B cell (primary cell): ENCODE measurements around the gene RUFY4. TPM values are rescaled to one million over a fixed set of nuclear protein-coding genes. Genes with fewer than 3 reads are reported as not detected.

Experiments used
- ATAC-seq: fragments of 200-7000 bp; cut with Tn5 transposase; one replicate; pipeline ENCODE4 v1.10.0; 2021; ENCODE audit warnings: low read depth, mild to moderate bottlenecking, moderate number of reproducible peaks, moderate library complexity
- CTCF ChIA-PET: fragments of 350-600 bp; sonication (Branson Sonifier 250); formaldehyde crosslinking; loops from one replicate; lab custom pipeline; 2021; ENCODE audit warnings: antibody characterized with exemption, inconsistent platforms; lab: Charles Lee
- POLR2A ChIA-PET: fragments of 350-600 bp; sonication (Branson Sonifier 250); formaldehyde crosslinking; loops from one replicate; lab custom pipeline; 2021; ENCODE audit warnings: antibody characterized with exemption; lab: Charles Lee
- DNase-seq: peaks from one replicate; pipeline ENCODE4 v3.0.0; 2013
- H2AFZ ChIP-seq: 2 replicates; pipeline ENCODE4 v1.6.1; 2012; ENCODE audit warnings: mild to moderate bottlenecking, low read depth, low read length; ENCODE audit not compliant: insufficient read depth, poor library complexity, severe bottlenecking
- H3K27ac ChIP-seq, 2 donors: 1 replicate in 1 of 2; 2 replicates in 1 of 2; pipeline ENCODE4 v1.5.1; 2012 to 2013; ENCODE audit warnings: low read length in 2 of 2, mild to moderate bottlenecking in 2 of 2, moderate library complexity in 1 of 2
- H3K27me3 ChIP-seq, 4 experiments: fragments of 200-600 bp in 1 of 4; sonication (generic) in 1 of 4; replicated peaks in 1 of 4; 1 replicate in 2 of 4; 2 replicates in 2 of 4; pipeline versions ENCODE4 v1.6.1 to v1.7.0; 2013 to 2016; ENCODE audit warnings: low read length in 3 of 4, mild to moderate bottlenecking in 2 of 4, mixed read lengths in 1 of 4, moderate library complexity in 1 of 4; ENCODE audit not compliant: insufficient read depth in 4 of 4, control insufficient read depth in 3 of 4; ENCODE audit errors: control extremely low read depth in 1 of 4
- H3K36me3 ChIP-seq, 2 experiments: replicated peaks in 1 of 2; 1 replicate in 1 of 2; 2 replicates in 1 of 2; pipeline versions ENCODE4 v1.6.1 to v1.7.1; 2013; ENCODE audit warnings: low read length in 1 of 2; ENCODE audit not compliant: insufficient read depth in 2 of 2, control insufficient read depth in 1 of 2; ENCODE audit errors: control extremely low read depth in 1 of 2, extremely low read depth in 1 of 2
- H3K4me1 ChIP-seq, 2 donors: fragments of 200-600 bp in 1 of 2; sonication (generic) in 1 of 2; 1 replicate in 1 of 2; 2 replicates in 1 of 2; pipeline versions ENCODE4 v1.5.1 to v1.6.1; 2013 to 2017; ENCODE audit warnings: low read length in 2 of 2; ENCODE audit not compliant: control insufficient read depth in 2 of 2, insufficient read depth in 2 of 2
- H3K4me2 ChIP-seq: replicated peaks from 2 replicates; pipeline ENCODE3; 2012; ENCODE audit warnings: mild to moderate bottlenecking, low read depth, low read length; ENCODE audit not compliant: poor library complexity, severe bottlenecking
- H3K4me3 ChIP-seq, 5 experiments: fragments of 200-600 bp in 1 of 5; sonication (generic) in 1 of 5; 1 replicate in 3 of 5; 2 replicates in 2 of 5; pipeline versions ENCODE4 v1.5.1 to v1.7.0; 2011 to 2016; ENCODE audit warnings: low read length in 4 of 5, mild to moderate bottlenecking in 4 of 5, low read depth in 2 of 5, control low read depth in 1 of 5, moderate library complexity in 1 of 5; ENCODE audit not compliant: insufficient read depth in 1 of 5; ENCODE audit errors: control extremely low read depth in 1 of 5, extremely low read depth in 1 of 5
- H3K79me2 ChIP-seq: fragments of 200-600 bp; sonication (generic); one replicate; pipeline ENCODE4 v1.6.0; 2016; ENCODE audit warnings: low read length; ENCODE audit not compliant: control insufficient read depth, insufficient read depth
- H3K9ac ChIP-seq: fragments of 200-600 bp; sonication (generic); 2 replicates; pipeline ENCODE4 v1.6.1; 2017; ENCODE audit warnings: mild to moderate bottlenecking, low read length, moderate library complexity
- H3K9me3 ChIP-seq, 3 donors: one replicate each; pipeline versions ENCODE4 v1.6.1 to v1.7.1; 2013; ENCODE audit warnings: low read length in 2 of 3; ENCODE audit not compliant: control insufficient read depth in 2 of 3, insufficient read depth in 1 of 3; ENCODE audit errors: control extremely low read depth in 1 of 3
- H4K20me1 ChIP-seq: 2 replicates; pipeline ENCODE4 v1.6.0; 2012; ENCODE audit warnings: mild to moderate bottlenecking, low read length; ENCODE audit not compliant: insufficient read depth, control insufficient read depth, poor library complexity, severe bottlenecking
- H3K27ac Mint-ChIP-seq: one replicate; pipeline ENCODE4 v1.8.0; 2021; ENCODE audit warnings: mixed read lengths
- H3K27me3 Mint-ChIP-seq: one replicate; pipeline ENCODE4 v1.8.0; 2021; ENCODE audit warnings: mixed read lengths
- H3K4me1 Mint-ChIP-seq: one replicate; pipeline ENCODE4 v1.8.0; 2021; ENCODE audit warnings: mixed read lengths
- H3K4me3 Mint-ChIP-seq: one replicate; pipeline ENCODE4 v1.8.0; 2021; ENCODE audit warnings: mixed read lengths
- H3K9me3 Mint-ChIP-seq: one replicate; pipeline ENCODE4 v1.8.0; 2022; ENCODE audit warnings: mixed read lengths; ENCODE audit not compliant: insufficient read depth
- EZH2 ChIP-seq: IDR thresholded peaks from 2 replicates; pipeline ENCODE4 v1.6.1; 2012; ENCODE audit warnings: borderline replicate concordance, low read depth, mild to moderate bottlenecking, moderate library complexity, low read length; ENCODE audit not compliant: insufficient read depth, poor library complexity, severe bottlenecking
- WGBS: methylation state at CpG from one replicate; pipeline ENCODE4 v1.1.5; 2013; ENCODE audit warnings: missing lambda C conversion rate; ENCODE audit not compliant: insufficient coverage; 5-methylcytosine and 5-hydroxymethylcytosine counted together
- intact Hi-C: fragments of 100-400 bp; cut with micrococcal nuclease; formaldehyde crosslinking; loops from one replicate; pipeline ENCODE4 v1.10.0; 2022
- polyA plus RNA-seq: library from polyadenylated mRNA; depleted of rRNA; stranded (reverse); fragments of >200 nt; gene quantifications from 2 replicates; pipeline ENCODE4 v1.2.3, GENCODE V29; 2012
- total RNA-seq, 2 donors: library from RNA; stranded (reverse); fragments of 120-200 nt in 1 of 2; gene quantifications; 1 replicate in 1 of 2; 2 replicates in 1 of 2; pipeline versions ENCODE4 v1.2.3 to v1.2.4, GENCODE V29; 2013 to 2022
- TF ChIP-seq, protein P1 (sequence below): fragments of 200-600 bp; IDR thresholded peaks from one replicate; pipeline ENCODE4 v1.8.0; 2022; ENCODE audit warnings: antibody characterized with exemption, mild to moderate bottlenecking

RUFY4 gene
- total and polyA plus RNA-seq, 2 donors (not counting 1 experiment from before 2014, with no cell fraction given): 0.34 TPM; not detected in 1

DNA sequence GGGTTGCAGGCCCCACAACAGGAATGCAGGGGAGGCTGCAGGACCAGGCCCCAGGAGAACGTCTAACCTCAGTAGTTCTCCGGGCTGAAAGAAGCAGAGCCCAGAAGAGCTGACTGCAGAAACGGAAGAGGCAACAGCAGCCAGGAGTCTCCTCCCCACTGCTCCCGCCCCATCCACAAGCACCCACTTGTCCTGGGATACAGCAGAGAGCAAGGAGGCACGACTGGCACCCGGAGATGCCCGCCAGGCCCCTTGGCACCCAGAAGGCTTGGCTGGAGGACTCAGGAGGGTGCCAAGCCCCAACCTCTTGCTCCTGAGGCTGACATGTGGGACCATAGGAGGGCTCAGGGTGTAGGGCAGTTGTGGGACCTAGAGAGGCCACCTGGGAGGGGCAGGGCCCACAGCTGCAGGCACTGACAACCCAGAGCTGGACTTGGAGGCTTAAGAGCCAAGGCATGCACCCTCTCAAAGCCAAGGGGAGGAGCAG is 37.2 kb upstream of the RUFY4 start:
- CTCF ChIA-PET: interaction anchor here (1.5 kb wide), 1 partner anchor 243 kb away, joined by 4 read pairs; no protein-coding TSS in a partner anchor
- intact Hi-C loops: no loop called here

More for the DNA sequence above, 37.2 kb upstream of the RUFY4 start:
- ATAC-seq: no peak
- Histone ChIP-seq H3K36me3 (no peaks in the 10 kb centered on the region), H3K27me3 (peaks cover 0 to 7% (median 2%) of the 10 kb centered on the region in 4 experiments), H3K27ac (no peak overlapping the region), H3K79me2 (no peaks in the 10 kb centered on the region), H2AFZ (no peak overlapping the region), H3K4me2 (no peak overlapping the region), H3K9ac (no peak overlapping the region), H3K4me3 (no peak overlapping the region), H4K20me1 (no peaks in the 10 kb centered on the region), H3K4me1 (peaks cover 6 to 16% of the 10 kb centered on the region in 2 donors), H3K9me3 (no peaks in the 10 kb centered on the region)
- Mint-ChIP-seq H3K27ac (no peak overlapping the region), H3K4me1 (peaks cover 9% of the 10 kb centered on the region), H3K27me3 (peaks cover 3% of the 10 kb centered on the region), H3K9me3 (no peaks in the 10 kb centered on the region), H3K4me3 (no peak overlapping the region)
- WGBS: 94% methylated on average over 7 of the region's 7 CpGs
- POLR2A ChIA-PET: no interaction called here
- TF ChIP-seq, protein P1, sequence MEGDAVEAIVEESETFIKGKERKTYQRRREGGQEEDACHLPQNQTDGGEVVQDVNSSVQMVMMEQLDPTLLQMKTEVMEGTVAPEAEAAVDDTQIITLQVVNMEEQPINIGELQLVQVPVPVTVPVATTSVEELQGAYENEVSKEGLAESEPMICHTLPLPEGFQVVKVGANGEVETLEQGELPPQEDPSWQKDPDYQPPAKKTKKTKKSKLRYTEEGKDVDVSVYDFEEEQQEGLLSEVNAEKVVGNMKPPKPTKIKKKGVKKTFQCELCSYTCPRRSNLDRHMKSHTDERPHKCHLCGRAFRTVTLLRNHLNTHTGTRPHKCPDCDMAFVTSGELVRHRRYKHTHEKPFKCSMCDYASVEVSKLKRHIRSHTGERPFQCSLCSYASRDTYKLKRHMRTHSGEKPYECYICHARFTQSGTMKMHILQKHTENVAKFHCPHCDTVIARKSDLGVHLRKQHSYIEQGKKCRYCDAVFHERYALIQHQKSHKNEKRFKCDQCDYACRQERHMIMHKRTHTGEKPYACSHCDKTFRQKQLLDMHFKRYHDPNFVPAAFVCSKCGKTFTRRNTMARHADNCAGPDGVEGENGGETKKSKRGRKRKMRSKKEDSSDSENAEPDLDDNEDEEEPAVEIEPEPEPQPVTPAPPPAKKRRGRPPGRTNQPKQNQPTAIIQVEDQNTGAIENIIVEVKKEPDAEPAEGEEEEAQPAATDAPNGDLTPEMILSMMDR: no peak
- no peak for TF ChIP-seq EZH2
- no peak for DNase-seq
